Small intestine (tissue), 7 donors: ENCODE measurements around the gene SPATA25. TPM values are rescaled to one million over a fixed set of nuclear protein-coding genes. Genes with fewer than 3 reads are reported as not detected.
"Not testable (repeated sequence)": the region's sequence is repeated elsewhere in the genome, so short reads cannot be mapped to it uniquely, and the experiment has no call there.

Experiments used
- DNase-seq, 2 donors: peaks; one replicate each; pipeline versions ENCODE4 v3.0.0 to v3.0.0-alpha.2; 2013
- FAIRE-seq: peaks from 2 replicates; lab custom pipeline; 2012; peaks lifted over from hg19 to GRCh38; lab: Jason Lieb, UNC
- H3K27ac ChIP-seq, 3 donors: one replicate each; pipeline ENCODE4 v1.5.1; 2013; ENCODE audit warnings: low read length in 2 of 3, mild to moderate bottlenecking in 2 of 3, control low read depth in 1 of 3, inconsistent platforms in 1 of 3, low read depth in 1 of 3, moderate library complexity in 1 of 3
- H3K27me3 ChIP-seq, 3 donors: one replicate each; pipeline ENCODE4 v1.6.1; 2013; ENCODE audit warnings: low read length in 3 of 3, inconsistent platforms in 1 of 3; ENCODE audit not compliant: control insufficient read depth in 3 of 3, insufficient read depth in 3 of 3
- H3K36me3 ChIP-seq, 3 donors: one replicate each; pipeline ENCODE4 v1.6.1; 2013; ENCODE audit warnings: low read length in 3 of 3, inconsistent platforms in 1 of 3, low read depth in 1 of 3, mild to moderate bottlenecking in 1 of 3, moderate library complexity in 1 of 3; ENCODE audit not compliant: control insufficient read depth in 3 of 3, insufficient read depth in 2 of 3
- H3K4me1 ChIP-seq, 3 donors: one replicate each; pipeline ENCODE4 v1.6.1; 2013; ENCODE audit warnings: low read length in 2 of 3, inconsistent platforms in 1 of 3, low read depth in 1 of 3, mild to moderate bottlenecking in 1 of 3, moderate library complexity in 1 of 3; ENCODE audit not compliant: control insufficient read depth in 3 of 3, insufficient read depth in 2 of 3
- H3K4me3 ChIP-seq, 3 donors: one replicate each; pipeline ENCODE4 v1.5.1; 2013; ENCODE audit warnings: low read length in 3 of 3, control low read depth in 1 of 3, inconsistent platforms in 1 of 3, low read depth in 1 of 3, mild to moderate bottlenecking in 1 of 3, moderate library complexity in 1 of 3
- H3K9me3 ChIP-seq, 2 donors: one replicate each; pipeline ENCODE4 v1.6.1; 2013; ENCODE audit warnings: low read depth in 1 of 2, low read length in 1 of 2; ENCODE audit not compliant: control insufficient read depth in 2 of 2, insufficient read depth in 1 of 2
- WGBS, 3 donors: extraction: QIAGEN DNeasy Blood & Tissue Kit; methylation state at CpG; one replicate each; pipeline ENCODE4 v1.1.7; 2013; 5-methylcytosine and 5-hydroxymethylcytosine counted together
- polyA plus RNA-seq, 4 donors: library from polyadenylated mRNA; stranded (reverse) in 3 of 4; unstranded in 1 of 4; fragments of 200-250 nt in 3 of 4; fragments of 120-200 nt in 1 of 4; gene quantifications; one replicate each; pipeline versions ENCODE4 v1.2.1 to v1.2.3, GENCODE V29; 2013
- donor health status: healthy with polysubstance abuse.
- donor health status: control.
- donor health status: control.
- donor health status: Bipolar disorder and iron deficiency.
- donor health status: healthy.

SPATA25 gene
- polyA plus RNA-seq, 4 donors = 1.8 to 16.4 TPM; not detected in 2

GRCh38 chr20:45886590-45887345 is 654 bp downstream of the SPATA25 start:
- Histone ChIP-seq H3K9me3 (no peaks in the 10 kb centered on the region), H3K27me3 (no peaks in the 10 kb centered on the region), H3K36me3 (peaks cover 0 to 52% (median 3%) of the 10 kb centered on the region in 3 donors), H3K4me1 (peaks cover 0 to 13% (median 0%) of the 10 kb centered on the region in 3 donors), H3K4me3 (no peak overlapping the region), H3K27ac (no peak overlapping the region)
- WGBS, 3 donors = 91 to 93% (median 91%) methylated on average over 18 to 19 of the region's 19 CpGs
- no peak for DNase-seq
- no peak for FAIRE-seq

GRCh38 chr20:45883100-45883469 is 4.3 kb downstream of the SPATA25 start:
- 71 to 87% (median 78%) methylated on average over 9 of the region's 9 CpGs for WGBS, 3 donors
- no peak overlapping the region for H3K4me3 ChIP-seq
- peaks cover 0 to 47% (median 3%) of the 10 kb centered on the region in 3 donors for H3K36me3 ChIP-seq
- peaks cover 0 to 13% (median 0%) of the 10 kb centered on the region in 3 donors for H3K4me1 ChIP-seq
- no peaks in the 10 kb centered on the region for H3K27me3 ChIP-seq
- FAIRE-seq = no peak
- no peak for DNase-seq
- no peaks in the 10 kb centered on the region for H3K9me3 ChIP-seq
- no peak overlapping the region for H3K27ac ChIP-seq

GRCh38 chr20:45882469-45883099 is 4.8 kb downstream of the SPATA25 start:
- 74 to 85% (median 80%) methylated on average over 4 of the region's 4 CpGs for WGBS, 3 donors

GRCh38 chr20:45880988-45881788 is 6.2 kb downstream of the SPATA25 start, which contains the start of gene ZSWIM1:
Gene ZSWIM1 (plus strand): TSS chr20:45881227. CDS start chr20:45882593, 1,366 bp downstream.
- no peaks in the 10 kb centered on the region for H3K27me3 ChIP-seq
- peaks cover 3 to 44% (median 8%) of the 10 kb centered on the region in 3 donors for H3K36me3 ChIP-seq
- H3K4me1 ChIP-seq = peaks cover 0 to 10% (median 0%) of the 10 kb centered on the region in 3 donors
- 0 to 1% (median 0%) methylated on average over 23 of the region's 23 CpGs for WGBS, 3 donors
- FAIRE-seq (no peak), DNase-seq (peak; percentile 99 to 100)
- H3K9me3 ChIP-seq = no peaks in the 10 kb centered on the region
- H3K27ac ChIP-seq = peak within 1 kb of the TSS; percentile 66 to 91 (median 77)
- H3K4me3 ChIP-seq = peak within 1 kb of the TSS; percentile 37 to 73 (median 65)

More at GRCh38 chr20:45882469-45883099, 4.8 kb downstream of the SPATA25 start:
- Histone ChIP-seq H3K27ac (no peak overlapping the region), H3K4me3 (no peak overlapping the region), H3K27me3 (no peaks in the 10 kb centered on the region), H3K36me3 (peaks cover 0 to 50% (median 3%) of the 10 kb centered on the region in 3 donors), H3K4me1 (peaks cover 0 to 13% (median 0%) of the 10 kb centered on the region in 3 donors), H3K9me3 (no peaks in the 10 kb centered on the region)
- FAIRE-seq (no peak), DNase-seq (no peak)

GRCh38 chr20:45878076-45878761 is 9.2 kb downstream of the SPATA25 start:
- DNase-seq (no peak), FAIRE-seq (no peak)
- WGBS, 3 donors = 90 to 94% (median 91%) methylated on average over 13 of the region's 13 CpGs

GRCh38 chr20:45874576-45874975 is 12.8 kb downstream of the SPATA25 start:
- H3K27me3 ChIP-seq = no peaks in the 10 kb centered on the region
- H3K4me3 ChIP-seq = no peak overlapping the region
- no peak for FAIRE-seq
- no peaks in the 10 kb centered on the region for H3K4me1 ChIP-seq
- 82 to 85% (median 84%) methylated on average over 4 of the region's 4 CpGs for WGBS, 3 donors
- H3K9me3 ChIP-seq = no peaks in the 10 kb centered on the region
- peaks cover 0 to 23% (median 8%) of the 10 kb centered on the region in 3 donors for H3K36me3 ChIP-seq
- H3K27ac ChIP-seq = no peak overlapping the region
- DNase-seq = no peak

More at GRCh38 chr20:45878076-45878761, 9.2 kb downstream of the SPATA25 start:
- H3K27me3 ChIP-seq = no peaks in the 10 kb centered on the region
- no peaks in the 10 kb centered on the region for H3K4me1 ChIP-seq
- H3K27ac ChIP-seq = no peak overlapping the region
- peaks cover 0 to 27% (median 8%) of the 10 kb centered on the region in 3 donors for H3K36me3 ChIP-seq
- H3K4me3 ChIP-seq = no peak overlapping the region
- no peaks in the 10 kb centered on the region for H3K9me3 ChIP-seq

- not testable (repeated sequence) for H3K27ac ChIP-seq, H3K9me3 ChIP-seq, FAIRE-seq, H3K4me1 ChIP-seq, H3K27me3 ChIP-seq, H3K4me3 ChIP-seq, DNase-seq
- H3K36me3 ChIP-seq = peaks cover 0 to 23% (median 8%) of the 10 kb centered on the region in 3 donors
- WGBS, 3 donors = 93 to 95% (median 94%) methylated on average over 10 of the region's 10 CpGs
Observed at GRCh38 chr20:45874104-45874481, 13.3 kb downstream of the SPATA25 start.
